ENCODE measurements around the gene RPH3AL.

Gene RPH3AL

DNA sequence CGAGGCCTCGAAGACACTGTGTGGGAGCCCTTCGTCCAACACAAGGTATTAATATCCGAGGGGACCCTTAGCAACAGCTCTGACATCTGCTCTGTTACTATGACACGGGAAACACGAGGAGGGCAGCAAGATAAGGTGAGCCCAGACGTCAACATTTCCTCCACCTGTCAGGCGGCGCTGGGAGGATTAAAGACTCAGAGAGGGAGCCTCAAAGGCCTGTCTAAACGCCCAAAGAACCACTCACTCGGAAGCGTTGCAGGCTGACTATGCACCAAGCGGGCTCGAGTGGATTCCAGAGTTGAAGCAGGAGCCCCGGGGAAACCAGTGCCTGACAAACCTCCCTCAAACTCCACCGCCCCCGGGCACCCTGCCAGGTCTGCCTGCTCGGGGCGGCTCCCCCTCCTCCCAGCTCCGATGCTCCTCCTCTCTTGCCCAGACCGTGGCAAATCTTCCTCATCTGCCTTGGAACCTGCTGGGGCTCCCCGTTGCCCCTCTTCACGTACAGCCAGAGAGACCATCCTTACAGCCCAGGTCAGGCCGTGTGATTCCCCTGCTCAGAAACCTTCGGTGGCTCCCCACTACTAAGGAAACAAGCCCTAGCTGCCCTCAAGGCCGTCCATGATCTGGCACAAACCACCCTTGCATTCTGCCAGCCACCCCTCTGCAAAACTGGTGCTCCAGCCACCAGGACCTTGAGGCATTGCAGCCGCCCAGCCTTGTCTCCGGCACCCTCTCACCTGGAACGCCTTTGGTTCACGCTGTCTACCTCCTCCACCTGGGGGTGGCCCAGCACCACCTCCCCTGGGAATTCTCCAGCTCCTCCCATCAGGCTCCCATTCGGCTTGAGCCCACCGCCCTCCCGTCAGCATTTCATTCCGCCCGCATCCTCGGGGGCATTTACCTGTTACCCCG is 16.2 kb downstream of the RPH3AL start:
- no peak for DNase-seq (ENCODE audit: low read depth in 2 of 2)

DNA sequence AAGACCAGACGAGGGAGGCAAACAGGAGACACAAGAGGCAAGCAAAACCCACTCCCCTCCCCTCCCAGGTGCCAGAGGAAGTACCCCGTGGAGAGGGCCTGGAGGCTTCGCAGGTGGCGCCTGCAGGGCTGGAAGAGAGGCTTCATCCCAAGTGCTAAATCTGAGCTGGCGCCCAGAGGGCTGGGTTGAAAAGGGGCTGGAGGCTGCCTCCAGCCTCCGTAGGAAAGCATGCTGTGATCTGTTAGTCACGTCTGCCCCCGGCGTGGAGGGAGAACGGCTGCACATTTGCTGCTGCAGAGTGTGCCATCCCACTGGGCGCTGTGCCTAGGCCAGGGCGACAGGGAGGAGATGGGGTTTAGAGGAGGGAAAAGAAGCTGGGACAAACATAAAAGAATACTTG is 16.9 kb downstream of the RPH3AL start:
- DNase-seq (ENCODE audit: low read depth in 2 of 2) = no peak

DNA sequence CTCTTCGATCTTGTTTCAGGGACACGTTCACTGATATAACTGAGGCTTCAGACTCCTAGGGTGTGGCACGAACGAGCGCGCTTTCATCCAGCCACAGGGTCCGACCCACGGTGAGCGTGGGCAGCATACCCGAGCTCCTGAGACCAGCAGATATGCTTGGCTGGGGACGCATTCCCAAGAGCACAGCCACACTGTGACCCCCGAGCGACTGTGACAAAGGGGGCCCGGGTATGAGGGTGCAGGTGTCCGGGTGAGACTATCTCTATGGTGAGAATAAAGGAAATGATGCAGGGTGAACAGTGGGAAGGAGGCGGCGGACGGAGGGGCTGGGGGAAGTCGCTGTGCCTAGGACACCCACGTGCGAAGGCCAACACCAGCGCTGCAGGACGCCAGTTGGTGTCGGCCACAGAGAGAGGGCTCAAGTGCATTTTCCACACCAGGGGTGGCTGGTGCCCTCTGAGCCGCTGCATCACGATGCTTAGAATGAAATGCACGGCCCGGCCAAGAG is 17.6 kb downstream of the RPH3AL start:
- DNase-seq (ENCODE audit: low read depth in 2 of 2) = no peak

DNA sequence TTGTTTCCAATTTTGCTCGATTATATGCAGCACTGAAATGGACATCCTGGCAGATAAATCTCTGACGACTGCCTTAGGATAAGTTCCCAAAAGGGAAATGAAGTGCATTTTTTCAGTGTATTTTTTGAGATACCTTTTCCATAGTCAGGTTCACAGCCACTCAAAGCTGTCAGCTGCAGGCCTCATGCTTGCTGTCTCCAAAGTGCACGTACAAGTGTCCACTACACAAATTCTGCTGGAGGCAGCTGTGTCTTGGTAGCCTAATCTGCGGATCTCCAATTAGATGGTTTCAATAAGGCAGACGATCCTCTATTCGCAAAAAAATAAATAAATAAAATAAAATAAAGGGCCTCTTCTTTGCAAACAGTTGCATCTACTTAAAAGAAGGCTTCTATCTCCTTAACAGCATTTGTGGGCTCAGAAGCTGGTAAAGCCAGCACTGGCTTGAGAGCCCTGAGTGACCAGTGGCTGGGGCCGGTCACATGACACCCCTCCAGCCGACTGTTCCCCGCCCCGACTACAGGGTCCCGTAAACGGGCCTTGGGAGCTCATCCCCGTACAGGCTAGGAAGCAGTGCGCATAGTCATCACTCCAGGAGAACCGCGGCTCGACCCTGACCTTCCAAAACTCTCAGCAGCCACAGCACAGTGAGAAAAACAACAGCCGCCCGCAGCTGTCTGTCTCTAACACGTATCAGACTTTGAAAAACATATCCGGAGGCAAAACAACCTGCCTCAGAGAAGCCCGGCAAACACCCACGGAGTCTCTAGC is 18.8 kb downstream of the RPH3AL start:
- no peak for DNase-seq (ENCODE audit: low read depth in 2 of 2)

DNA sequence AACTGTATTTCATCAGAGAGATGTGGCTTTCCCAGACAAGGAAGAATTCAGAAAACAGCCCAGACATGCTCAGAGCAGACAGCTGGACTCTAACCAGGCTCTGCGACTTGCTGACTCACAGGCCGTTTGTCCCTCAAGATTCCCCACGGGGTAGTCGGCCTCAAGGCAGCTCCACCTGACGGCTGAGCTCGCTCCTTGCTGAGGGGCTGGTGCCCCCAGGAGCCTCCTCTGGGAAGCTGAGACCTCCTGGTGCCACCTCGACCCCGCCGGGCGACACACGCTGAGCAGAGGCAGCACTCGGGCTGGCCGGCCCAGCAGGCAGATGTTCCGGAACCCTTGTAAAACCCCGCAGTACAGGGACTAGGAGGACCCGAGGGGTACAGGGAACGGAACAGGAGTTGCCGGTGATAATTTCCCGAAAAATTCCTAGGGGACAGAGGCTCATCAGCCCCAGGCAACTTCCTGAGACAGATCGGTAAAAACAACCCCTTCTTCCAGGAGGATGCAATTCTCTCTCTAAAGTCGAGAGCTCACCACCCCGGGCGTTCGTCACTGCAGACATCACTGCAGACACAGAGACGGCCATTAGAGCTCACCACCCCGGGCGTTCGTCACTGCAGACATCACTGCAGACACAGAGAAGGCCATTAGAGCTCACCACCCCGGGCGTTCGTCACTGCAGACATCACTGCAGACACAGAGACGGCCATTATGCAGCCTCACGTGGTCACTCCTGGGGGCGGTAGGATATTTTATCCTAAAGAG is 19.9 kb downstream of the RPH3AL start:
- DNase-seq (ENCODE audit: low read depth in 2 of 2) = no peak

DNA sequence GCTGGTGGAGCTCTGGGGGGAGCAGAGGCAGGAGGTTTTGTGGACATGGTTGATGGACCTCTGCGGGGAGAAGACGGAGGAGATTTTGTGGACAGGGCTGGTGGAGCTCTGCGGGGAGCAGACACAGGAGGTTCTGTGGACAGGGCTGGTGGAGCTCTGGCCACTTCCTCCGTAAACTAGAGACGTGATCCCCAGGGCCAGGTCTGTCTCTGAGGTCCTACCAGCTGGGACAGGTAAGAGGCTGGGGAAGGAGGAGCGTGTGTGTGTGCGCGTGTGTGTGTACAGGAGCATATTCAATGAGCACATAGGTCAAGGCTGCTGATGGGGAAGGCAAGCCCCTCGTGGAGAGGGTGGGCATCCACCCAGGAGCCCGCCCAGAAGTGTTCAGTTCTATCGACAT is 20.6 kb downstream of the RPH3AL start:
- DNase-seq (ENCODE audit: low read depth in 2 of 2) = no peak

DNA sequence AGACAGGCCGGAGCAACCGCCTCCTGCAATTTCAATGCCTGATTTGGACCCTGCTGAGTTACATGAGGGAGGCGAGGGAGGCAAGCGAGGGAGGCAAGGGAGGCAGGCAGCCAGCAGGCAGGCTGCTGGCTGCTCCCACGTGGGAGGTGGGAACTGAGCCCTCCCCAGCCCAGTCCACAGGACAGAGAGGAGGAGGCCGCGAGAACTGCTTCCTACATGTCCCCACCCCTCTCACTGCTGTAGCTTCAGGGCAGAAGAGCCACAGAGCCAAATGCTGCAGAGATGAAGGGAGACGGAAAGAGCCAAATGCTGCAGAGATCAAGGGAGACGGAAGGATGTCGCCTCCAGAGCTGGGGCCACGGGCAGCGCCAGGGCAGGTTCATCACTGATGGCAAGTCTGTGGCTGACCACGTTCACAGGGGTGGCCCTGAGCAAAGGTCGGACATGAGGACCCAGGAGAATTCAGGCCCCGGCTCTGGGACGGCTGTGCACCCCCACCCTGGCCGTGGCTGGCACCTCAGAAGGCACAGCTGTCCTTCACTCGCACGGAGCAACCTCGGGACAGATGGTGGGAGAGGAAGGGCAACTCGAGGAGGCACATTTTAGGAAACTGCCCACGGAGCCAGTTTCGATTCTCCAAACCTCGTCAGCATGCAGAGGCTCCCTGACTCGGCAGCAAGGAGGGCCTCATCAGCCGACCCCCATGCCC is 21.5 kb downstream of the RPH3AL start:
- no peak for DNase-seq (ENCODE audit: low read depth in 2 of 2)

DNA sequence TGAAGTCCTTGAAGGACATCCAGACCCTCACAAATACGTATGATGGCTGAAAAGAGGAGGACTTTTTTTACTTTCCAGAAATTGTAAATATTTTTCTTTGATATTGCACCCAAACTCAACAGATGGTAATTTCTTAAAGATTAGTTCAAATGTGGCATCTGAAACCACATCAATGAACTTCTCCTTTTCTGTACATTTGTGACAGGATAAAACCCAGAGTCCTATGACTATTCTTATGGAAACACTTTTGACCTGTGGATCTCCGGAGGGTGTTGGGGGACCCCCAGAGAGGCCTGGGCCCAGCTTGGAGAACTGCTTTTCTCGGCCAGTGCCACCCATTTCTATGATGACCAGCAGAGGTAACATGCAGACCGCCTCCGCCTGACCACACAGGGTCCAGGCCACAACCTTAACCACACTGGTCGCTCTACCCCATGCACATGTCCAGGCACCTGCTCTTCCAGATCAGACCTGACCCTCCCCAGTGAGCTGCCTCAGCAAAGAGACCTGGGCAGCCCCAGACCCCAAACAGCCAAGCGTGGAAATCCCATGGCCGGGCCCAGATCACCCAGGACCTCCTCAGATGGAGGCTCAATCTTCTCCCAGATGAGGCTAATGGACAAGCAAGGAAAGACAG is 22.7 kb downstream of the RPH3AL start:
- no peak for DNase-seq (ENCODE audit: low read depth in 2 of 2)

DNA sequence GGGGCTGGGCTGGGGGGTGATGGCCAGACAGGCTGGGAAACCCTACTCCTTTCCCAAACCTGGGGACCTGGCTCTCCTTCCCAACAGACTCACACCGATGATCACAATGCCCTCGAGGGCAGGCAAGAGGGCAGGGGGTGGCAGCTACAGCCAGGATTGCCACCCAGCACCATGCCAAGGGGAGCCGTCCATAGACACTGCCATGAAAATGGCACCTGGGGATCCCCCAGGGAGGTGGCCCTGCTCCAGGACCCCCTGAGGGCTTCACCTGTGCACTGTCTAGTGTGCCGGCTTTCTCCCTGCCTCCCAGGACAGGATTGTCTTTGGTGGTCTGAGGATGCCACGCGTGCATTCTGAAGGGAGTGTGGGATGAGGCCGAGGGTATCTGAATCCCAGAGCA is 24.6 kb downstream of the RPH3AL start:
- no peak for DNase-seq (ENCODE audit: low read depth in 2 of 2)

DNA sequence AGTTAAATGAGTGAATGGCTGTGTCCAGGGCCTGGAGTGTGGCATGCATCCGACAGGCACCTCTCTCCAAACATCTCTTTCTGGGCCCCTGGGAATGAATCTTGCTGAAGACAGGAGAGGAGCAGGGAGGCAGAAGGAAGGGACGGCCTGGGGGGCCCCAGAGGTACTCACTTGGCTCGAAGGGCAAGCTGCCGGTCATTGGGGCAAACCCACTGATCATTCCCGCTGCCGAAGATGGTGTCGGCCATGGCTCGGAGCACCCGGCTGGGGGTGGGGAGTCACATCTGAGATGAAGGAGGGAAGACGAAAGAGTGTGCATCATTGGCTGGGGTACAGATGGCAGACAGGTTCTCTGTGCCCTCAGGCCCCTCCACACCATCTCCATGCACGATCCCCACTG is 25.3 kb downstream of the RPH3AL start:
- DNase-seq (ENCODE audit: low read depth in 2 of 2) = no peak

DNA sequence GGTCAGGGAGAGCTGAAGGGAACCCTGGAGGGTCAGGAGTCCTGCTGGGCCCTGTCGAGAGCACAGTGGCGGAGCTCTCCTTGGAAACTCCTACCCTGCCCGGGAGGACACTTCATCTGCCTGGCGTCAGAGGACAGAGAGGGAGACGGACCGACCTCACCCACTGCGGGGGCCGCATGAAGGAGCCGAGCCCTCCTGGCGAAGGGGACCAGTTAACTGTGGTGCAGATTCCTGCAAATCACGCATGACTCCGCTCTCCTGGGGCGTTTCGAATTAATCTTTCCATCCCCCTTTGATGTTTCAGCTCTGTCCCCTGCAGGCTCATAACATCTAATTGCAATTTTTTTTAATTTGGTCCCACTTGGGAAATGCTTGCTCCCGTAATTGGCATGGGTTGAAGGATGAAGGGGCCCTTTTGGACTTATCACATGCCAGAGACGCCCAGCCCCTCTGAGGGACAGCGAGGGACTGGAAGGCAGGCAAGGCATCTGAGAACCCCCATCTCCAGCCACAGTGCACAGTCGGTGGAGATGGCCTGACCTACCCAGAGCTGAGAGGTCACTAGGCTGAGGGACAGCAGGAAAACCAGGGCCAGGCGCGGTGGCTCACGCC is 26.5 kb downstream of the RPH3AL start:
- no peak for DNase-seq (ENCODE audit: low read depth in 2 of 2)

DNA sequence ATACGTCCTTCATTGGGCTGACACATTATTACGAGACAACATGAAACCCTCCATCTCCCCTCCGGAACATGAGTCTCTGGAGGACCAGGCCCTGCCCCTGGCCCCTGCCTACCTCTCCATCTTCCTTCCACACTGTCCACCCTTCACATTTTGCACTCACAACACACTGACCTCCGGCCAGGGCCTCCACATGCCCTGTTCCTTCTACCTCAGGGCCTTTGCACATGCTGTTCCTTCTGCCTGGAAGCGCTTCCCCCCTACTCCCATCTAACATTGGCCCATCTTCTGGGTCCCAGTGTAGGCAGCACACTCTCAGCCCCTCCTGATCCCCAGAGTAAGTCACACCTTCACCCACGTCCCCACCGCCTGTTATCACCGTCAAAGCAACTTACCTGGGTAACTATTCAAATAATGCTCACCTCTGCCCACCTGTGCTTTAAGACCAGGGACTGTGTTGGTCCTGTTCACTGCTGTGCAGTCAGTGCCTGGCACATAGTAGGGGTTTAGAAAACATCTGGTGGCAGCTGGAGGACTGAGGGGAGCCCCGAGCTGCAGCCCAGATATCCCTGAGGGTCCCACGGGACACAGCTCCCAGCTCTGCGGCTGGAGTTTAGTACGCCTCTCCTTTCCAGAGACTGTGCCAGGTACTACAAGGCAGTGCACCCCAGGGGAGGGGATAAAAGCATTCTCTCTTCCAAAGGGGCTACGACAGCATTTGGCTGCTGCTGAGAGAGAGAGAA is 27.2 kb downstream of the RPH3AL start:
- no peak for DNase-seq (ENCODE audit: low read depth in 2 of 2)

DNA sequence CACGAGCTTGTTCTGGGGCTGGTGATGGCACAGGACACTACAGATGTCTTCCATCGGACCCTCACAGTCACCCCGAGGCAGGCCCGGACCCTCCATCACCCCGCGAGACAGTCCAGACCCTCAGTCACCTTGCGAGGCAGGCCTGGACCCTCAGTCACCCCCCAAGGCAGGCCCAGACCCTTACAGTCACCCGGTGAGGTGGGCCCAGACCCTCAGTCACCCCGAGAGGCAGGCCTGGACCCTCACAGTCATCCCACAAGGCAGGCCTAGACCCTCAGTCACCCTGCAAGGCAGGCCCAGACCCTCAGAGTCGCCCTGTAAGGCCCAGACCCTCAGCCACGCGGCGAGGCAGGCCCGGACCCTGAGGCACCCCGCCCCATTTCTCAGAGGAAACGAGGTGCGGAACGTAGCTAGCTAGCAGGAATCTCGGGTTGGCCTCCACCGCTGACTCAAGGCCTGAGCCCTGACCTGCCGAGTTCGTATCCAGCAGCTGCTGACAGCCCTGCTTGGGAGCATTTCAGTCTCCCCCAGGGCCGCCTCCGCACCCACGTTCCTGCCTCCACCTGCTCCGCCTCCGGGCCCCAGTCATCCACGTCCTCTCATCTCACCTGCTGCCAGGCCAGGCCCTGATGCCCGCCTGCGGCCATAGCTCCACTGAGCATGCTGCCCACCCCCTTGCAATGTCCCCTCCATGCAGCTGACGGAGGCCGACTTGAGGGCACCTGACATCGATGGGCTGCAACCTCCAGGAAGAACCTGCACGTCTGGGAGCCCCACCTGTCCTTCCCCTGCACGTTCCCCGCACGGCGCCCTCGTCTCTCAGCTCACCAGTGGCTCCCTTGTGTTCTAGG is 28.7 kb downstream of the RPH3AL start:
- DNase-seq (ENCODE audit: low read depth in 2 of 2) = no peak

DNA sequence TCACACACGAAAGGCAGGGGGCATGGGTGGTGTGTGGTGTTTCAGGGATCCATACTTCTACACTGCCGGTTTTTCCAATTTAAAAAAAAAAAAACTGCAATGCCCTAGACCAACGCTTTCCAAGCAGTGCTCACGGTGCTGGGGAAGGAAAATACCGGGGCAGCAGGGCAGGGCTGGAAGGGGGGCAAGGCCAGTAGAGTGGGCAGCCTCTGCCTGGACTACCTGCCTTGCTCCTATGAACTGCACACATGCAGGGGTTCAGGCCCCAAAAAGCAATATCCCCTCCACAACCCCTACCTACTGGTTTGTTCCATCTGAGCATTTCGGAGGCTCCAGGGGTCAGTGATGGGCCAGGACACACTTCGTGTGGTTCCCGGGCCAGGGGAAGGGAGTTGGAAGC is 29.4 kb downstream of the RPH3AL start:
- DNase-seq (ENCODE audit: low read depth in 2 of 2) = no peak

DNA sequence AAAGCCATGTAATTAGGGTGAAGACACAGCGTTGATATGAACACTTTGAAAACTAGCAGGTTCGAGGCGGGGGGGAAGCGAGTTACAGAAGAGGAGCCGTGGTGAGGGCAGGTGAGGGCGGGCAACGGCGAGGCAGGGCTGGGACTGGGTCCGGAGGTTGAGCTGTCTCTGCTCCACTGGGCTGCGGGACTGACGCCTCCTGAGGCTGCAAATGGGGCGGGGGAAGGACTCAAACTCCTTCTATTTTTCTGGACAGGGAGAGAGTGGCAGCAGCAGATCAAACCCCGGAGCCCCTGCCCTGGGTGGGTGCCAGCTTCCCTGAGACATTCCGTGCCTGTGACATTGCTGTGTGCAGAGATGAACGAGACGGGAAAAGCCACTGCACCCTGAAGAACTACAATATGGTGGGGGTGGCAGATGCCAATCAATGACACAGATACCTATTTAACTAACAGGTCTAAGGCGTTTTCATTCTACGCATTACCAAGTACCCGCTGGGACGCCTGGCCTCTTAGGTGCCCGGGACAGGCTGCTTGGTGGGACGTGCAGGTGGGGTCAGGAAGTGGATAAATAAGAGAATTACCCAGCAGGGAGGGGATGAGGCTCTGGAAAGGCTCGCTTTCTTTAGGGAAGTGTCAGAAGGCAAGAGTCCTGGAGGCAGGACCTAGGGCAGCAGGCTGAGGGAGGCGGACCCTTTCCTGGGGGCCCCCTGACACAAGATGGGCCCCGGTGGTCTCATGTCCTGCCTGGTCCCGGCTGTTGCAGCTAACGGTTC is 30.4 kb downstream of the RPH3AL start:
- DNase-seq (ENCODE audit: low read depth in 2 of 2) = no peak

DNA sequence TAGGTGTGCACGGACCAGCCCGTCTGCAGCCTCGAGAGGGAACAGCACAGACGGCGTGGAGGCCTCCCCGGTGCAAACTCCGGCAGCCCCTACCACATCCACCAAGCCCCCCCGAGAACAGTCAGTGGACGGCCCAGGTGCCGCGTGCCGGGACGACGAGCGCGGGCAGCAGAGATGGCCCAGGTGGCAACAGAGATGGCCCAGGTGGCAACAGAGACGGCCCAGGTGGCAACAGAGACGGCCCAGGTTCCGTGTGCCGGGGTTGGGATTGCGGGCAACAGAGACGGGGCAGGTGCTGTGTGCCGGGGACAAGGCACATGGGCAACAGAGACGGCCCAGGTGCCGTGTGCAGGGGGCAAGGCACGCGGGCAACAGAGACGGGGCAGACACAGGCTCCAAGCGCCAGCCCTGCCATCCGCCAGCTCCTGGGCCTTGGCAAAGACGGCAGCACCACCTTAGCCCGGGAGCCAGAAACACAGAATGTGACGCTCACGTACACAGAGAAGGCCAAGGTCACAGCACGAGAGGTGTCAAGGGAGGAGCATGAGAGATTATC is 31.1 kb downstream of the RPH3AL start:
- no peak for DNase-seq (ENCODE audit: low read depth in 2 of 2)

DNA sequence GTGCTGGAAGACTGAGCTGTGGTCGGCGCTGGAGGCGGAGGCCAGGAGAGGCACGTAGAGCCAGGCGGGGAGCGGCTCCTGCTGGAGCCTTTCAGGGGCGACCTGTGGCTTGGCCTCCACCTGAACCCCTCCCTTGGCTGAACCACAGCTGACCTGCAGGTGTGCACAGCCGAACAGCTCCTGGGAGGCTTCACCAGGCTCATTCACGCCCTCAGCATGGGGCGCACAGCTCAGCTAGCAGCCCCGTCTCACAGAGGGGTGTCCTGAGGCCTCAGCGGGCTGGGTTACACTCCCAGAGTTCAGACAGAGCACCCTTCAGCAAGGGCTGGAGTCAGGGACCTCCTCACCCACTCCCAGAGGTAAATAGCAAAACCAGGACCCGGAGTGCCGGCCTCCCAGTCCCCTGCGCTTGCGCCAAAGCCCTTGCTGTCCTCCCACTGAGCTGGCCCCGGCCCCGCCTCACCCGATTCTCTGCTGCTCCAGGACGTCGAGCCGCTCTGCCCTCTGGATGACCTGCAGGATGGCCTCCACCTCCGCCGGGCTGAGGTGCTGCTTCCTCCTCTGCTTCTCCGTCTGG is 31.7 kb downstream of the RPH3AL start:
- DNase-seq (ENCODE audit: low read depth in 2 of 2) = no peak

Data from fibroblast of skin of left quadriceps (primary cell).